ENCODE data around the gene METTL14. TPM values are rescaled to one million over a fixed set of nuclear protein-coding genes. Genes with fewer than 3 reads are reported as not detected.

METTL14 gene
- total RNA-seq, 1 donor from 2014 or later: 45.0 TPM

- Mint-ChIP-seq H3K27ac (ENCODE audit: unreplicated experiment) (no peak overlapping the region), H3K36me3 (ENCODE audit: low read depth, unreplicated experiment) (peaks cover 26% of the 10 kb centered on the region), H3K9me3 (ENCODE audit: unreplicated experiment) (no peaks in the 10 kb centered on the region), H3K4me3 (ENCODE audit: unreplicated experiment) (no peak overlapping the region), H3K4me1 (ENCODE audit: unreplicated experiment) (no peaks in the 10 kb centered on the region), H3K27me3 (ENCODE audit: unreplicated experiment) (no peaks in the 10 kb centered on the region)
- no peak for TF ChIP-seq CTCF (IDR thresholded peaks at IDR 0.05; ENCODE audit: unreplicated experiment)
- no peak for DNase-seq (ENCODE audit: low spot score)
Measured at GRCh38 chr4:118753685-118754084, 68.5 kb downstream of the METTL14 start.

- Mint-ChIP-seq H3K4me3 (ENCODE audit: unreplicated experiment) (no peak overlapping the region), H3K4me1 (ENCODE audit: unreplicated experiment) (no peaks in the 10 kb centered on the region), H3K27me3 (ENCODE audit: unreplicated experiment) (no peaks in the 10 kb centered on the region), H3K9me3 (ENCODE audit: unreplicated experiment) (no peaks in the 10 kb centered on the region), H3K36me3 (ENCODE audit: low read depth, unreplicated experiment) (peaks cover 20% of the 10 kb centered on the region), H3K27ac (ENCODE audit: unreplicated experiment) (no peak overlapping the region)
- TF ChIP-seq CTCF (IDR thresholded peaks at IDR 0.05; ENCODE audit: unreplicated experiment): no peak
- DNase-seq (ENCODE audit: low spot score): no peak
Measured at GRCh38 chr4:118754890-118755289, 69.7 kb downstream of the METTL14 start.

GRCh38 chr4:118755438-118756226 lies 70.4 kb downstream of the METTL14 start:
- Mint-ChIP-seq H3K4me3 (ENCODE audit: unreplicated experiment) (no peak overlapping the region), H3K27me3 (ENCODE audit: unreplicated experiment) (no peaks in the 10 kb centered on the region), H3K9me3 (ENCODE audit: unreplicated experiment) (no peaks in the 10 kb centered on the region), H3K4me1 (ENCODE audit: unreplicated experiment) (no peaks in the 10 kb centered on the region), H3K36me3 (ENCODE audit: low read depth, unreplicated experiment) (peaks cover 21% of the 10 kb centered on the region), H3K27ac (ENCODE audit: unreplicated experiment) (no peak overlapping the region)
- no peak for TF ChIP-seq CTCF (IDR thresholded peaks at IDR 0.05; ENCODE audit: unreplicated experiment)
- no peak for DNase-seq (ENCODE audit: low spot score)

- Mint-ChIP-seq H3K36me3 (ENCODE audit: low read depth, unreplicated experiment) (peaks cover 23% of the 10 kb centered on the region), H3K9me3 (ENCODE audit: unreplicated experiment) (no peaks in the 10 kb centered on the region), H3K27me3 (ENCODE audit: unreplicated experiment) (no peaks in the 10 kb centered on the region), H3K4me1 (ENCODE audit: unreplicated experiment) (no peaks in the 10 kb centered on the region), H3K4me3 (ENCODE audit: unreplicated experiment) (no peak overlapping the region), H3K27ac (ENCODE audit: unreplicated experiment) (no peak overlapping the region)
- DNase-seq (ENCODE audit: low spot score): no peak
- no peak for TF ChIP-seq CTCF (IDR thresholded peaks at IDR 0.05; ENCODE audit: unreplicated experiment)
Measured at GRCh38 chr4:118756429-118756828, 71.2 kb downstream of the METTL14 start.

- no peaks in the 10 kb centered on the region for H3K4me1 Mint-ChIP-seq (ENCODE audit: unreplicated experiment)
- no peak overlapping the region for H3K27ac Mint-ChIP-seq (ENCODE audit: unreplicated experiment)
- DNase-seq (ENCODE audit: low spot score): no peak
- H3K27me3 Mint-ChIP-seq (ENCODE audit: unreplicated experiment): no peaks in the 10 kb centered on the region
- peaks cover 21% of the 10 kb centered on the region for H3K36me3 Mint-ChIP-seq (ENCODE audit: low read depth, unreplicated experiment)
- H3K9me3 Mint-ChIP-seq (ENCODE audit: unreplicated experiment): no peaks in the 10 kb centered on the region
- TF ChIP-seq CTCF (IDR thresholded peaks at IDR 0.05; ENCODE audit: unreplicated experiment): no peak
- no peak overlapping the region for H3K4me3 Mint-ChIP-seq (ENCODE audit: unreplicated experiment)
Measured at GRCh38 chr4:118756958-118757357, 71.8 kb downstream of the METTL14 start.

All from endothelial cell (in vitro differentiated cells).